ENCODE results near the gene TBX1. TPM values are rescaled to one million over a fixed set of nuclear protein-coding genes. Genes with fewer than 3 reads are reported as not detected.
"Not testable (repeated sequence)": the region's sequence is repeated elsewhere in the genome, so short reads cannot be mapped to it uniquely, and the experiment has no call there.

The TBX1 gene
- total RNA-seq, 1 experiment from 2014 or later, result 16.3 TPM

- Histone ChIP-seq H3K27me3 (no peaks in the 10 kb centered on the region), H3K4me3 (no peak overlapping the region), H3K36me3 (peaks cover 49% of the 10 kb centered on the region), H3K9me3 (no peaks in the 10 kb centered on the region)
- no peak for DNase-seq
Measured at GRCh38 chr22:19765477-19766239, 5.1 kb downstream of the TBX1 start.

GRCh38 chr22:19766240-19766510, 5.6 kb downstream of the TBX1 start:
- Histone ChIP-seq H3K9me3 (no peaks in the 10 kb centered on the region), H3K36me3 (peaks cover 49% of the 10 kb centered on the region), H3K27me3 (no peaks in the 10 kb centered on the region), H3K4me3 (no peak overlapping the region)
- no peak for DNase-seq

- H3K36me3 ChIP-seq, result peaks cover 49% of the 10 kb centered on the region
- H3K9me3 ChIP-seq, result no peaks in the 10 kb centered on the region
- no peaks in the 10 kb centered on the region for H3K27me3 ChIP-seq
- no peak for DNase-seq
- no peak overlapping the region for H3K4me3 ChIP-seq
Measured at GRCh38 chr22:19766511-19767426, 6.2 kb downstream of the TBX1 start.

- H3K27me3 ChIP-seq, result no peaks in the 10 kb centered on the region
- H3K9me3 ChIP-seq, result no peaks in the 10 kb centered on the region
- no peak for DNase-seq
- no peak overlapping the region for H3K4me3 ChIP-seq
- peaks cover 41% of the 10 kb centered on the region for H3K36me3 ChIP-seq
Measured at GRCh38 chr22:19767427-19768341, 7.1 kb downstream of the TBX1 start.

GRCh38 chr22:19769393-19769715, 8.8 kb downstream of the TBX1 start:
- Histone ChIP-seq H3K9me3 (no peaks in the 10 kb centered on the region), H3K36me3 (peaks cover 25% of the 10 kb centered on the region), H3K27me3 (no peaks in the 10 kb centered on the region), H3K4me3 (no peak overlapping the region)
- no peak for DNase-seq

GRCh38 chr22:19770349-19771220, 10.0 kb downstream of the TBX1 start:
- DNase-seq, result no peak
- Histone ChIP-seq H3K36me3 (peaks cover 13% of the 10 kb centered on the region), H3K9me3 (no peaks in the 10 kb centered on the region), H3K4me3 (no peak overlapping the region), H3K27me3 (no peaks in the 10 kb centered on the region)

GRCh38 chr22:19772422-19772672, 11.8 kb downstream of the TBX1 start:
- Histone ChIP-seq H3K4me3 (no peak overlapping the region), H3K9me3 (no peaks in the 10 kb centered on the region), H3K27me3 (no peaks in the 10 kb centered on the region), H3K36me3 (peaks cover 9% of the 10 kb centered on the region)
- no peak for DNase-seq

GRCh38 chr22:19772673-19773469, 12.3 kb downstream of the TBX1 start:
- Histone ChIP-seq H3K4me3 (no peak overlapping the region), H3K27me3 (no peaks in the 10 kb centered on the region), H3K36me3 (peaks cover 7% of the 10 kb centered on the region), H3K9me3 (no peaks in the 10 kb centered on the region)
- no peak for DNase-seq

- DNase-seq, result no peak
Measured at GRCh38 chr22:19773470-19774040, 13.0 kb downstream of the TBX1 start.

GRCh38 chr22:19774628-19775027, 14.1 kb downstream of the TBX1 start:
- no peak for DNase-seq
- Histone ChIP-seq H3K9me3 (no peaks in the 10 kb centered on the region), H3K27me3 (no peaks in the 10 kb centered on the region), H3K36me3 (peaks cover 3% of the 10 kb centered on the region; the same call in 1 of the 2 replicates), H3K4me3 (no peak overlapping the region)

More at GRCh38 chr22:19773470-19774040, 13.0 kb downstream of the TBX1 start:
- H3K27me3 ChIP-seq, result no peaks in the 10 kb centered on the region
- no peak overlapping the region for H3K4me3 ChIP-seq
- peaks cover 3% of the 10 kb centered on the region; the same call in 1 of the 2 replicates for H3K36me3 ChIP-seq
- no peaks in the 10 kb centered on the region for H3K9me3 ChIP-seq

GRCh38 chr22:19775496-19776325, 15.1 kb downstream of the TBX1 start:
- DNase-seq, result no peak
- Histone ChIP-seq H3K27me3 (no peaks in the 10 kb centered on the region), H3K36me3 (no peaks in the 10 kb centered on the region), H3K9me3 (no peaks in the 10 kb centered on the region), H3K4me3 (no peak overlapping the region)

- Histone ChIP-seq H3K4me3 (no peak overlapping the region), H3K27me3 (no peaks in the 10 kb centered on the region), H3K9me3 (no peaks in the 10 kb centered on the region), H3K36me3 (no peaks in the 10 kb centered on the region)
- no peak for DNase-seq
Measured at GRCh38 chr22:19776433-19777031, 16.0 kb downstream of the TBX1 start.

- not testable (repeated sequence) for H3K27me3 ChIP-seq, H3K4me3 ChIP-seq
Measured at GRCh38 chr22:19777192-19777591, 16.6 kb downstream of the TBX1 start.

GRCh38 chr22:19779011-19779421, 18.4 kb downstream of the TBX1 start:
- H3K4me3 ChIP-seq, result no peak overlapping the region
- no peak for DNase-seq
- peaks cover 3% of the 10 kb centered on the region; the same call in 1 of the 2 replicates for H3K9me3 ChIP-seq
- no peaks in the 10 kb centered on the region for H3K27me3 ChIP-seq
- H3K36me3 ChIP-seq, result no peaks in the 10 kb centered on the region; the same call in 1 of the 2 replicates

More at GRCh38 chr22:19777192-19777591, 16.6 kb downstream of the TBX1 start:
- not testable (repeated sequence) for H3K9me3 ChIP-seq, DNase-seq, H3K36me3 ChIP-seq

All from MG63 (cell line).